ENCODE results near the gene DDX17.
A peak's percentile ranks its signal among the peaks of the same experiment; 100 is the strongest.

The DDX17 gene

DNA sequence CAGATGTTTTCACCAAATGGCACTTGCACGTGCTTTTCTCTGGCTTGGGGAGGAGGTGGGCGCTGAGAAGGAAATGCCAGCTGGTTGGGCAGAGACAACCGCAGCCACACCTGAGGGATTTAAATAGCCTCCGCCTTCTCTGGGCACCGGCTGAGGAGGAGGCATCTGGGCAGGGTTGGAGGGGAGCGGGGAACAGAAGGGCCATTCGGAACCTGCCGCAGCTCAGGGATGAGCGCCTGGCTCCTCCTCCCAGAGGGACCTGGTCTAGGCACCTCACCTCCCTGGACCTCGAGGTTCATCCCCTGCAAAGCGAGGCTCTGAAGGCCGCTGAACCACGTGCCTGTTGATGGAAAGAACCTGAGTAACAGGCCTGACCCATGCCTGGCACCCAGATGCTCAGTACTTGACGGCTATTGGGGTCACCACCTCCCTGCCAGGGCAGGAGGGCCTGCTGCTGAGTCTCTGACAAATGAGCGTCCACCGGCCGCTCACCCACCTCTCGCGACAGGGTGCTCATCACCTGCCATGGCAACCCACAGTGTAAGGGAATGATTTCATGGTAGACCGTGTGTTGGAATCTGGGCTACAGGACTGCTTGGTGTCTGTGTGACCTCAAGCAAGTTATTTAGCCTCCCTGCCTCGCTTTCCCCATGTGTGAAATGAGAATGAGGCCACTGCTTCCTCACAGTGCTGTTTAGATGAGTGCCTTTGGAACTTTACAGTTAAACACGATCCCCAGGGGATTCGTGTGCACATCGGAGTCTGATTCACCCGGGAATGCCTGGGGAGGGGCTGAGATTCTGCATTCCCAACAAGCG lies 40.2 kb downstream of the DDX17 start:
- no peak for DNase-seq
- Histone ChIP-seq H3K9me3 (ENCODE audit: severe bottlenecking) (no peaks in the 10 kb centered on the region), H3K36me3 (no peaks in the 10 kb centered on the region), H3K27ac (no peak overlapping the region), H3K4me3 (ENCODE audit: low read depth, low read length) (no peak overlapping the region), H3K27me3 (ENCODE audit: insufficient read depth, low read depth, severe bottlenecking) (no peaks in the 10 kb centered on the region)
- TF ChIP-seq, protein P1, sequence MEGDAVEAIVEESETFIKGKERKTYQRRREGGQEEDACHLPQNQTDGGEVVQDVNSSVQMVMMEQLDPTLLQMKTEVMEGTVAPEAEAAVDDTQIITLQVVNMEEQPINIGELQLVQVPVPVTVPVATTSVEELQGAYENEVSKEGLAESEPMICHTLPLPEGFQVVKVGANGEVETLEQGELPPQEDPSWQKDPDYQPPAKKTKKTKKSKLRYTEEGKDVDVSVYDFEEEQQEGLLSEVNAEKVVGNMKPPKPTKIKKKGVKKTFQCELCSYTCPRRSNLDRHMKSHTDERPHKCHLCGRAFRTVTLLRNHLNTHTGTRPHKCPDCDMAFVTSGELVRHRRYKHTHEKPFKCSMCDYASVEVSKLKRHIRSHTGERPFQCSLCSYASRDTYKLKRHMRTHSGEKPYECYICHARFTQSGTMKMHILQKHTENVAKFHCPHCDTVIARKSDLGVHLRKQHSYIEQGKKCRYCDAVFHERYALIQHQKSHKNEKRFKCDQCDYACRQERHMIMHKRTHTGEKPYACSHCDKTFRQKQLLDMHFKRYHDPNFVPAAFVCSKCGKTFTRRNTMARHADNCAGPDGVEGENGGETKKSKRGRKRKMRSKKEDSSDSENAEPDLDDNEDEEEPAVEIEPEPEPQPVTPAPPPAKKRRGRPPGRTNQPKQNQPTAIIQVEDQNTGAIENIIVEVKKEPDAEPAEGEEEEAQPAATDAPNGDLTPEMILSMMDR (IDR thresholded peaks at IDR 0.05; ENCODE audit: low read depth, low read length) = no peak

DNA sequence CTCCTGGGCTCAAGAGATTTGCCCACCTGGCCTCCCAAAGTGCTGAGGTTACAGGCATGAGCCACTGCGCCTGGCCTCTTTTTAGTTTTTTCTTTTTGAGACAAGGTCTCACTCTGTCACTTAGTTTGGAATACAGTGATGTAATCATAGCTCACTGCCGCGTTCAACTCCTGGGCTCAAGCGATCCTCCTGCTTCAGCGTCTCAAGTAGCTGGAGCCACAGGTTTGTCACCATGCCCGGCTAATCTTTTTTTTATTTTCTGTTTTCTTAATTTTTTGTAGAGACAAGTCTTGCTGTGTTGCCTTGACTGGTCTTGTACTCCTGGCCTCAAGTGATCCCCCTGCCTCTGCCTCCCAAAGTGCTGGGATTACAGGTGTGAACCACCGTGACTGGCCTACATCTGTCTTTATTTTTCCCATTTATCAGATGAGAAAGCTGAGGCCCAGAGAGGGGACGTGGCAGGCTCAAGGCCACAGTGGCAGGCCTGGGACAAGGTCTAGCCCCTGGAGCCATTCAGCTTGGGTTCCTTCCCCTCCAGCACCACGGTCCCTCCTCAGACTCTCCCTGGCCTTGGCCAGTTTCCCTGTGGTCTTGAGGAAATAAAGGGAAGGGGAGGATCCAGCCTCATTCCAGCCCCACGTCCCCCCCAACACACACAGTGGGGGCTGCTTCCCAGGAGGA lies 41.0 kb downstream of the DDX17 start:
- Histone ChIP-seq H3K27me3 (ENCODE audit: insufficient read depth, low read depth, severe bottlenecking) (no peaks in the 10 kb centered on the region), H3K9me3 (ENCODE audit: severe bottlenecking) (no peaks in the 10 kb centered on the region), H3K27ac (no peak overlapping the region), H3K36me3 (no peaks in the 10 kb centered on the region), H3K4me3 (ENCODE audit: low read depth, low read length) (no peak overlapping the region)
- TF ChIP-seq, protein P1 (IDR thresholded peaks at IDR 0.05; ENCODE audit: low read depth, low read length) = no peak
- no peak for DNase-seq

DNA sequence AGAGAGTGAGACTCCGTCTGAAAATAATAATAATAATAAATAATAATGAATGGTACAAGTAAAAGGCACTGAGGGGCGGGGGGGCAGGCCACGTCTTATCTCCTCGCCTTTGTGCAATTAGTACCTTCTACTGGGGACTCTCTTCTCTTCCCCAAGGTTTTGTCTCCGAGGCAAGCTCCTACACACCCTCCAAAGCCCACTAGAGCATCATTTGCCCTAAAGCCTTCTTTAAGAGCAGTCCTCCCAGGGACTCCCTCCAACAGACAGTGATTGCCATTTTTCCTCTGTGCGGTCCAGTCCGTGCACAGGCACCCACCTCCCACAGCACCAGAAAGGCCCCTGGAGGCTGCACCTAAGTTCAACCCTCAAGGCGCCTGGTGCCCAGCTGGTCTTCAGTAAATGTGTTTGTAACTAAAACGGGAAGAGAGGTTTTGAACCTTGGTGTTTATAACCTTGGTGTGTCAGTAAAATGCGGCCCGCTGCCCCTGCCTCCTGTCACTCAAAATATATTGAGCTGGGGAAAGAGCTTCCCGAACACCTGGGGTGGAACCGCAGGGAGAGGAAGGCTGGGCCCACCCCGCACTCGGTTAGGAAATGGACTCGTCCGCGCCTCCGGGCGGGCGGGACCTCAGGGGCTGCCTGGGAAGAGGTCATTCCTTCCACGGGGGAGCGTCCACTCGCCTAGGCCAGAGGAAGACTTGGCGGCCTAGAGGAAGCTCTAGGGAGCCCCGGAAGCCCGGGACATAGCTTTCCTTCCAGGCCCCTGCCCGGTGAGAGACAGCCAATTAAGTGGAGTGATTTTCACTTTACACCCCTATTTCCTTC lies 42.9 kb downstream of the DDX17 start:
- no peak for DNase-seq
- Histone ChIP-seq H3K27ac (no peak overlapping the region), H3K27me3 (ENCODE audit: insufficient read depth, low read depth, severe bottlenecking) (no peaks in the 10 kb centered on the region), H3K9me3 (ENCODE audit: severe bottlenecking) (no peaks in the 10 kb centered on the region), H3K4me3 (ENCODE audit: low read depth, low read length) (no peak overlapping the region), H3K36me3 (no peaks in the 10 kb centered on the region)
- TF ChIP-seq, protein P1 (IDR thresholded peaks at IDR 0.05; ENCODE audit: low read depth, low read length) = no peak

DNA sequence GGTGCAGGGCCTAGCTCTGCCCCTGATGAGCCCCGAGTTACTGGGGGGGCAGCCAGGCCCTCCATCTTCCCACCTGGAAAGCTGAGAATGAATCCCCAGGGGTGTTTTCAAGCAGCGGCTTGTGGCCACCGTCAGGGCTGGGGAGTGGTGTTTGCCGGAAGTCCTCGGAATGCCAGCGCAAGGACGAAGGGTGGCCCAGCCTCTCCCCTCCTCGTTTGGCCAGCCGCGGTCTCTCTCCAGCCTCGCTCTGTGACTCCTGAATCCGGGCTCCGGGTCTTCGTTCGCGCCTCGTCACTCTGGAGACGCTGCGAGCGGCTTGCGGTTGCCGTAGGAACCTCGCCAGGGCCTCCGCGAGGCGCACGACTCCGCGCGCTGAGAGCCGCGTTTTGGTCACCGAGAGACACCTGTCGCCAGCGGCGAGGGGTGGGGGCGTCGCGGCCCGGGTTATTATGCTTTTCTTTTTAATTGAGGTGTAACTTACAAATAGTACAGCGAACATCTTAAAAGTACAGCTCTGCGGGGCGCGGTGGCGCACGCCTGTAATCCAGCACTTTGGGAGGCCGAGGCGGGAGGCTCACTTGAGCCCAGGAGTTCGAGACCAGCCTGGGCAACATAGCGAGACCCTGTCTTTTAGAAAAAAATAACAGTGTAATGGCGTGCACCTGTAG lies 44.6 kb downstream of the DDX17 start:
- peak; percentile 93 for DNase-seq
- no peaks in the 10 kb centered on the region for H3K27me3 ChIP-seq (ENCODE audit: insufficient read depth, low read depth, severe bottlenecking)
- H3K4me3 ChIP-seq (ENCODE audit: low read depth, low read length) = peak overlapping the region; percentile 30
- no peaks in the 10 kb centered on the region for H3K36me3 ChIP-seq
- TF ChIP-seq, protein P1 (IDR thresholded peaks at IDR 0.05; ENCODE audit: low read depth, low read length) = no peak
- H3K27ac ChIP-seq = peak overlapping the region; percentile 27; the same call in 1 of the 2 replicates
- no peaks in the 10 kb centered on the region for H3K9me3 ChIP-seq (ENCODE audit: severe bottlenecking)

DNA sequence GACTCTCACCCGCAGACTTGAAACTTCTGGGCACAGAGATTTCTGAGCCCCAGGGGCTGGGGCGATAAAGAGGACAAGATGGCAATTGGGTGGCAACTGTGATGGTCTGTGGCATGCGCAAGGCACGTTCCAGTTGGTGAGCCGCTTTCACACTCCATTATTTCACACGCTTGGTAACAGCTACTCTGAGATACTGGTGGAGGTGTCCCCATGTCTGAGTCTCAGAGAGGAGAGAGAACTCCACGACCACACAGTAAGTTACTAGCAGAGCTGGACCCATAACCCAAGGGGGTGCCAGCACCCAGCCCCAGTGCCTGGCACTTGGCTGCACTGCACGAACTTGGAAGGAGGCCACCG lies 45.1 kb downstream of the DDX17 start:
- Histone ChIP-seq H3K36me3 (no peaks in the 10 kb centered on the region), H3K9me3 (ENCODE audit: severe bottlenecking) (no peaks in the 10 kb centered on the region), H3K4me3 (ENCODE audit: low read depth, low read length) (peak overlapping the region; percentile 30), H3K27ac (peak overlapping the region; percentile 27; the same call in 1 of the 2 replicates), H3K27me3 (ENCODE audit: insufficient read depth, low read depth, severe bottlenecking) (no peaks in the 10 kb centered on the region)
- DNase-seq = no peak
- TF ChIP-seq, protein P1 (IDR thresholded peaks at IDR 0.05; ENCODE audit: low read depth, low read length) = no peak

All from WERI-Rb-1 (cell line).